Mesenchymal stem cell (in vitro differentiated cells and primary cell): ENCODE data around the gene MAPK4.

ENCODE experiments used
- DNase-seq: peaks from one replicate; pipeline ENCODE4 v3.0.0-alpha.2; 2013
- H2AFZ ChIP-seq: one replicate; pipeline ENCODE4 v1.6.1; 2013; ENCODE audit warnings: low read depth, mild to moderate bottlenecking, control low read depth, inconsistent platforms, low read length, moderate library complexity
- H2AK5ac ChIP-seq: 2 replicates; pipeline ENCODE4 v1.6.1; 2013; ENCODE audit warnings: low read length, moderate library complexity, mild to moderate bottlenecking, inconsistent platforms; ENCODE audit not compliant: severe bottlenecking
- H2BK120ac ChIP-seq: one replicate; pipeline ENCODE4 v1.6.1; 2013; ENCODE audit warnings: low read depth, mild to moderate bottlenecking, inconsistent platforms, low read length, moderate library complexity
- H2BK12ac ChIP-seq, 2 experiments: one replicate each; pipeline ENCODE4 v1.6.1; 2013; ENCODE audit warnings: inconsistent platforms in 2 of 2, low read length in 2 of 2, mild to moderate bottlenecking in 2 of 2, moderate library complexity in 2 of 2, control low read depth in 1 of 2
- H2BK15ac ChIP-seq: one replicate; pipeline ENCODE4 v1.6.1; 2013; ENCODE audit warnings: mild to moderate bottlenecking, low read depth, inconsistent platforms; ENCODE audit not compliant: poor library complexity, severe bottlenecking
- H2BK5ac ChIP-seq: 2 replicates; pipeline ENCODE4 v1.6.1; 2013; ENCODE audit warnings: low read depth, mild to moderate bottlenecking, low read length, control low read depth, inconsistent platforms; ENCODE audit not compliant: poor library complexity, severe bottlenecking
- H3K14ac ChIP-seq, 2 experiments: one replicate each; pipeline ENCODE4 v1.6.1; 2013; ENCODE audit warnings: inconsistent platforms in 2 of 2, low read length in 2 of 2, control low read depth in 1 of 2, mild to moderate bottlenecking in 1 of 2, moderate library complexity in 1 of 2
- H3K18ac ChIP-seq, 2 experiments: one replicate each; pipeline ENCODE4 v1.6.1; 2013; ENCODE audit warnings: inconsistent platforms in 2 of 2, low read length in 2 of 2, control low read depth in 1 of 2, low read depth in 1 of 2, mild to moderate bottlenecking in 1 of 2
- H3K23ac ChIP-seq, 2 experiments: one replicate each; pipeline ENCODE4 v1.6.1; 2013; ENCODE audit warnings: inconsistent platforms in 2 of 2, low read length in 2 of 2, mild to moderate bottlenecking in 2 of 2, moderate library complexity in 2 of 2, control low read depth in 1 of 2
- H3K27ac ChIP-seq: 2 replicates; pipeline ENCODE4 v1.5.1; 2013; ENCODE audit warnings: mild to moderate bottlenecking, moderate library complexity, low read length, control low read depth, inconsistent platforms; ENCODE audit not compliant: poor library complexity, severe bottlenecking
- H3K27me3 ChIP-seq, 2 experiments: 2 replicates each; pipeline versions ENCODE4 v1.6.1 to v1.7.0; 2013; ENCODE audit warnings: low read length in 2 of 2, mild to moderate bottlenecking in 2 of 2, moderate library complexity in 2 of 2, control low read depth in 1 of 2, inconsistent platforms in 1 of 2; ENCODE audit not compliant: control insufficient read depth in 1 of 2, insufficient read depth in 1 of 2
- H3K36me3 ChIP-seq, 2 experiments: 2 replicates each; pipeline versions ENCODE4 v1.6.1 to v1.7.0; 2013; ENCODE audit warnings: low read length in 2 of 2, control low read depth in 1 of 2, inconsistent platforms in 1 of 2, low read depth in 1 of 2, mild to moderate bottlenecking in 1 of 2; ENCODE audit not compliant: insufficient read depth in 2 of 2, control insufficient read depth in 1 of 2
- H3K4ac ChIP-seq, 2 experiments: one replicate each; pipeline ENCODE4 v1.6.1; 2013; ENCODE audit warnings: inconsistent platforms in 2 of 2, low read length in 2 of 2, mild to moderate bottlenecking in 2 of 2, moderate library complexity in 2 of 2, control low read depth in 1 of 2, low read depth in 1 of 2
- H3K4me1 ChIP-seq: 2 replicates; pipeline ENCODE4 v1.6.1; 2013; ENCODE audit warnings: low read depth, low read length, control low read depth; ENCODE audit not compliant: control insufficient read depth, insufficient read depth
- H3K4me2 ChIP-seq: 2 replicates; pipeline ENCODE4 v1.6.1; 2013; ENCODE audit warnings: low read length, mild to moderate bottlenecking, inconsistent platforms; ENCODE audit not compliant: poor library complexity, severe bottlenecking
- H3K4me3 ChIP-seq, 2 experiments: 2 replicates each; pipeline versions ENCODE4 v1.5.1 to v1.7.0; 2013; ENCODE audit warnings: low read length in 2 of 2, mild to moderate bottlenecking in 2 of 2, control low read depth in 1 of 2, low read depth in 1 of 2; ENCODE audit not compliant: insufficient read depth in 1 of 2
- H3K79me1 ChIP-seq: replicated peaks from 2 replicates; pipeline ENCODE4 v1.6.1; 2013; ENCODE audit warnings: mild to moderate bottlenecking, control low read depth, low read length, inconsistent platforms; ENCODE audit not compliant: poor library complexity, severe bottlenecking
- H3K9ac ChIP-seq: 2 replicates; pipeline ENCODE4 v1.7.0; 2013; ENCODE audit warnings: mild to moderate bottlenecking, low read length, moderate library complexity
- H3K9me3 ChIP-seq: 2 replicates; pipeline ENCODE4 v1.7.0; 2013; ENCODE audit warnings: mild to moderate bottlenecking, low read length; ENCODE audit not compliant: control insufficient read depth
- H4K8ac ChIP-seq: one replicate; pipeline ENCODE4 v1.6.1; 2013; ENCODE audit warnings: inconsistent platforms, mild to moderate bottlenecking, low read length, moderate library complexity
- H4K91ac ChIP-seq: one replicate; pipeline ENCODE4 v1.6.1; 2013; ENCODE audit warnings: mild to moderate bottlenecking, low read length, inconsistent platforms
- WGBS: methylation state at CpG from one replicate; pipeline ENCODE4 v1.1.7; 2013; ENCODE audit warnings: mixed read lengths; 5-methylcytosine and 5-hydroxymethylcytosine counted together

Gene MAPK4

GRCh38 chr18:50594012-50594411, 34.1 kb downstream of the MAPK4 start:
- Histone ChIP-seq H3K27ac (no peak overlapping the region), H4K91ac (no peak overlapping the region), H2AK5ac (no peak overlapping the region), H3K23ac (no peak overlapping the region), H3K36me3 (no peaks in the 10 kb centered on the region), H3K14ac (no peak overlapping the region), H3K9ac (no peak overlapping the region), H2AFZ (no peak overlapping the region), H3K18ac (no peak overlapping the region), H3K79me1 (no peaks in the 10 kb centered on the region), H2BK5ac (no peak overlapping the region), H2BK12ac (no peak overlapping the region), H2BK120ac (no peak overlapping the region), H3K4me2 (no peak overlapping the region), H3K4me1 (no peaks in the 10 kb centered on the region), H2BK15ac (no peak overlapping the region), H3K4me3 (no peak overlapping the region), H3K4ac (no peak overlapping the region), H4K8ac (no peak overlapping the region), H3K9me3 (no peaks in the 10 kb centered on the region), H3K27me3 (no peaks in the 10 kb centered on the region)
- DNase-seq: no peak
- WGBS: 88% methylated on average over 4 of the region's 5 CpGs

- no peak overlapping the region for H3K4me2 ChIP-seq
- no CpG with 5 or more reads among the region's 4 CpGs for WGBS
These were observed 35.1 kb downstream of the MAPK4 start for GRCh38 chr18:50594942-50595341.

DNA sequence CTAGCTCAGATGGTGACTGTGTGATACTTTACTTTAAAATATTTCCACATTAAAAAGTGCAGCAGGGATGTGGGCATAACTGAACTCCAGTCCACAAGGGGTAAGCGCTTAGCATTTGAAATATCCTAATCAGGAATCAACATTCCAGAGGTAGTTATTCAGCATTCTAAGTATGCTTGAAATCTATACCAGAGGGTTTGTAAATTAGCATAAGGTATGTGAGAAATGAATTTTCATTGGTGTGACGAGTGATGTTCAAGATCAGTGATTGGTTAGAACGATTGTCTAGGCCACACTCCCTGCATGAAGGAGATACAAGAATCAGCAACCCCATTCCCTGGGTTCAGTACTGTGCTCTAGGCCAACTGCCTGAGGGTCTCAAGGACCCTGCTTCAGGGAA, 42.6 kb downstream of the MAPK4 start:
- H3K14ac ChIP-seq: no peak overlapping the region
- no peak overlapping the region for H2BK12ac ChIP-seq
- H3K23ac ChIP-seq: no peak overlapping the region
- no peak overlapping the region for H4K91ac ChIP-seq
- H3K79me1 ChIP-seq: no peaks in the 10 kb centered on the region
- no peak overlapping the region for H2BK15ac ChIP-seq
- no peaks in the 10 kb centered on the region for H3K36me3 ChIP-seq
- no peak overlapping the region for H3K27ac ChIP-seq
- H3K18ac ChIP-seq: no peak overlapping the region
- H3K9ac ChIP-seq: no peak overlapping the region
- no peak overlapping the region for H2BK120ac ChIP-seq
- H3K9me3 ChIP-seq: no peaks in the 10 kb centered on the region
- no peak overlapping the region for H4K8ac ChIP-seq
- no peak overlapping the region for H3K4me2 ChIP-seq
- H3K27me3 ChIP-seq: no peaks in the 10 kb centered on the region
- no peak overlapping the region for H3K4ac ChIP-seq
- no peak overlapping the region for H2AK5ac ChIP-seq
- DNase-seq: no peak
- no peak overlapping the region for H2AFZ ChIP-seq
- WGBS: 62% methylated on average over 2 of the region's 3 CpGs
- no peak overlapping the region for H3K4me3 ChIP-seq
- no peak overlapping the region for H2BK5ac ChIP-seq
- H3K4me1 ChIP-seq: no peaks in the 10 kb centered on the region

More at GRCh38 chr18:50594942-50595341, 35.1 kb downstream of the MAPK4 start:
- Histone ChIP-seq H3K23ac (no peak overlapping the region), H3K18ac (no peak overlapping the region), H3K4ac (no peak overlapping the region), H2BK5ac (no peak overlapping the region), H2AFZ (no peak overlapping the region), H3K4me1 (no peaks in the 10 kb centered on the region), H4K91ac (no peak overlapping the region), H2BK15ac (no peak overlapping the region), H3K4me3 (no peak overlapping the region), H3K27ac (no peak overlapping the region), H3K79me1 (no peaks in the 10 kb centered on the region), H3K9ac (no peak overlapping the region), H4K8ac (no peak overlapping the region), H3K9me3 (no peaks in the 10 kb centered on the region), H3K36me3 (no peaks in the 10 kb centered on the region), H2BK120ac (no peak overlapping the region), H2BK12ac (no peak overlapping the region), H3K27me3 (no peaks in the 10 kb centered on the region), H2AK5ac (no peak overlapping the region), H3K14ac (no peak overlapping the region)
- DNase-seq: no peak

DNA sequence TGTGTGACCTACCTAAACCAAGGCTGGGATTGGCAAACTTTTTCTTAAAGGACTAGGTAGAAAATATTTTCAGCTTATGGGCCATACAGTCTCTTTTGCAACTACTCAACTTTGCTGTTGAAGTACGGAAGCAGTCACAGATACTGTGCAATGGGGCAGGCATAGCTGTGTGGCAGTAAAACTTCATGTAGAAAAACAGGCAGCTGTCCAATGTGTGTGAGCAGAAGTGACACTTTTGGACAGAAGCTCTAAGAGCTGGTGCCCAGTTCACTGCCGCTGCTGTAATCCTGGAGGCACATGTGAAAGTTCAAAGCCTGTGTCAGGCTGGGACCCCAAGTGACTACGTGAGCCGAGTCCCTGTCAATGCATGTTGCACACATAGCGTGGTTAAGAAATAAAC, 46.7 kb downstream of the MAPK4 start:
- Histone ChIP-seq H3K9ac (no peak overlapping the region), H3K4me2 (no peak overlapping the region), H2BK15ac (no peak overlapping the region), H3K4me3 (no peak overlapping the region), H2AFZ (no peak overlapping the region), H3K36me3 (no peaks in the 10 kb centered on the region), H3K18ac (no peak overlapping the region), H3K23ac (no peak overlapping the region), H3K27ac (no peak overlapping the region), H2BK120ac (no peak overlapping the region), H2AK5ac (no peak overlapping the region), H3K4me1 (no peaks in the 10 kb centered on the region), H2BK12ac (no peak overlapping the region), H3K9me3 (no peaks in the 10 kb centered on the region), H3K79me1 (no peaks in the 10 kb centered on the region), H4K8ac (no peak overlapping the region), H3K4ac (no peak overlapping the region), H4K91ac (no peak overlapping the region), H3K14ac (no peak overlapping the region), H3K27me3 (no peaks in the 10 kb centered on the region), H2BK5ac (no peak overlapping the region)
- no peak for DNase-seq
- WGBS: 83% methylated on average over 5 of the region's 5 CpGs
